ENCODE measurements around the gene ABAT. TPM values are rescaled to one million over a fixed set of nuclear protein-coding genes. Genes with fewer than 3 reads are reported as not detected.

Gene ABAT
- total RNA-seq, 4 donors from 2014 or later = 0.55 to 1.9 (median 0.92) TPM

- no peak for TF ChIP-seq POLR2A (IDR thresholded peaks at IDR 0.05)
- TF ChIP-seq, protein P1, sequence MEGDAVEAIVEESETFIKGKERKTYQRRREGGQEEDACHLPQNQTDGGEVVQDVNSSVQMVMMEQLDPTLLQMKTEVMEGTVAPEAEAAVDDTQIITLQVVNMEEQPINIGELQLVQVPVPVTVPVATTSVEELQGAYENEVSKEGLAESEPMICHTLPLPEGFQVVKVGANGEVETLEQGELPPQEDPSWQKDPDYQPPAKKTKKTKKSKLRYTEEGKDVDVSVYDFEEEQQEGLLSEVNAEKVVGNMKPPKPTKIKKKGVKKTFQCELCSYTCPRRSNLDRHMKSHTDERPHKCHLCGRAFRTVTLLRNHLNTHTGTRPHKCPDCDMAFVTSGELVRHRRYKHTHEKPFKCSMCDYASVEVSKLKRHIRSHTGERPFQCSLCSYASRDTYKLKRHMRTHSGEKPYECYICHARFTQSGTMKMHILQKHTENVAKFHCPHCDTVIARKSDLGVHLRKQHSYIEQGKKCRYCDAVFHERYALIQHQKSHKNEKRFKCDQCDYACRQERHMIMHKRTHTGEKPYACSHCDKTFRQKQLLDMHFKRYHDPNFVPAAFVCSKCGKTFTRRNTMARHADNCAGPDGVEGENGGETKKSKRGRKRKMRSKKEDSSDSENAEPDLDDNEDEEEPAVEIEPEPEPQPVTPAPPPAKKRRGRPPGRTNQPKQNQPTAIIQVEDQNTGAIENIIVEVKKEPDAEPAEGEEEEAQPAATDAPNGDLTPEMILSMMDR (IDR thresholded peaks at IDR 0.05 in 4 of 5, conservative IDR thresholded peaks at IDR 0.05 in 1 of 5) = no peak
- Histone ChIP-seq H3K9me3 (no peaks in the 10 kb centered on the region), H3K27me3 (no peaks in the 10 kb centered on the region), H3K4me3 (no peak overlapping the region), H3K27ac (no peak overlapping the region), H3K4me1 (no peaks in the 10 kb centered on the region), H3K36me3 (no peaks in the 10 kb centered on the region)
- ATAC-seq = no peak
- in situ Hi-C loops (cut with MboI; ENCODE audit: low sequenced_read_pairs in 4 of 4) = loop anchor here in 3 of 4 donors (5.0 to 25.0 kb wide), 5 partner anchors 149 to 349 kb away; partner anchors contain the start of gene LITAFD (in 2 of the 3)
- intact Hi-C loops (cut with DNase I; ENCODE audit: low total_unique reads) = no loop called here
- DNase-seq = no peak
Measured at GRCh38 chr16:8663192-8664089, 11.0 kb upstream of the ABAT start.

DNA sequence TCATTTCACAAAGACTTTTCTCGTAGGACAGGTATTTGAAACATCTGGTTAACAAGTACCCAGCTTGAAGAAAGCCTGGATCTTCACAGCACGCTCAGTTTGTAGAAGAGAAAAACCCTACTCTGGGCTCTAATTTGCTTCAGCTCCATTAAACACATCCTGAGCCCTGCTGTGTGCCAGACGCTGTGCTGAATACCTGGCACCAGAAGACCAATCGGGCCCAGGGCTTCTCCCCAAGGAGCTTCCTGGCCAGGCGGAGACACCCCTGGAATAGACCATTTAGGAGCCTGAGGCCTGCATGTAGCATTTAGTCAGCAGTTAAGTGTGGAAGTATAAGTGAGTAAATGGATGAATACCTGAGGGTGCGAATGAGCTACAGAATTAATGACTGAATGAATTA is 8.9 kb upstream of the ABAT start:
- H3K27me3 ChIP-seq = no peaks in the 10 kb centered on the region
- no peaks in the 10 kb centered on the region for H3K4me1 ChIP-seq
- intact Hi-C loops (cut with DNase I; ENCODE audit: low total_unique reads) = no loop called here
- no peaks in the 10 kb centered on the region for H3K9me3 ChIP-seq
- in situ Hi-C loops (cut with MboI; ENCODE audit: low sequenced_read_pairs in 4 of 4) = loop anchor here in 3 of 4 donors (10.0 to 25.0 kb wide), 4 partner anchors 147 to 347 kb away; partner anchors contain the start of gene LITAFD (in 1 of the 3)
- DNase-seq (no peak), ATAC-seq (no peak)
- H3K27ac ChIP-seq = no peak overlapping the region
- no peaks in the 10 kb centered on the region for H3K36me3 ChIP-seq
- no peak for TF ChIP-seq POLR2A (IDR thresholded peaks at IDR 0.05)
- TF ChIP-seq, protein P1 (IDR thresholded peaks at IDR 0.05 in 4 of 5, conservative IDR thresholded peaks at IDR 0.05 in 1 of 5) = no peak
- no peak overlapping the region for H3K4me3 ChIP-seq

- intact Hi-C loops (cut with DNase I; ENCODE audit: low total_unique reads) = no loop called here
- in situ Hi-C loops (cut with MboI; ENCODE audit: low sequenced_read_pairs in 4 of 4) = loop anchor here in 3 of 4 donors (10.0 to 25.0 kb wide), 4 partner anchors 145 to 345 kb away; partner anchors contain the start of gene LITAFD (in 1 of the 3)
- ATAC-seq (no peak), DNase-seq (no peak)
- no peak overlapping the region for H3K4me3 ChIP-seq
- no peaks in the 10 kb centered on the region for H3K4me1 ChIP-seq
- TF ChIP-seq POLR2A (IDR thresholded peaks at IDR 0.05) = no peak
- TF ChIP-seq, protein P1 (IDR thresholded peaks at IDR 0.05 in 4 of 5, conservative IDR thresholded peaks at IDR 0.05 in 1 of 5) = no peak
- H3K27ac ChIP-seq = no peak overlapping the region
- H3K27me3 ChIP-seq = no peaks in the 10 kb centered on the region
- no peaks in the 10 kb centered on the region for H3K36me3 ChIP-seq
- H3K9me3 ChIP-seq = no peaks in the 10 kb centered on the region
Measured at GRCh38 chr16:8667492-8667891, 6.9 kb upstream of the ABAT start.

DNA sequence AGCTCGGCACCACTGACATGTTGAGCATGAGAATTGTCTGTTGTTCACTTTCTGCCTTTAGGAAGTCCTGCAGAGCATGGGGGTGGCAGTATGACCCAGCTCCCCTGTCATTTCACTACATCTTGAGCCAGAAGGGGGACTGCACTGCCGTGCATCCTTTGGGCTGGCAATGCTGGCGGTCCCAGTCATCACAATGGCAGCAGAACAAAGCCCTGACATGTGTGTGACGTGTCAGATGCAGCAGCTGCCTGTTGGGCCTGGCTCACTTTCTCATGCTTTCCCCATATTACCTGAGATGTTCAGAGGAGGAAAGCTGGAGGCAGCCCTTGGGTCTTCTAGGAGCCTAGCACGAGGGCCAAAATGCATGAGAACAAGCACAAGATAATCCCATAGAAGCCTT is 6.3 kb upstream of the ABAT start:
- ATAC-seq = no peak
- H3K27ac ChIP-seq = no peak overlapping the region
- TF ChIP-seq, protein P1 (IDR thresholded peaks at IDR 0.05 in 4 of 5, conservative IDR thresholded peaks at IDR 0.05 in 1 of 5) = no peak
- TF ChIP-seq POLR2A (IDR thresholded peaks at IDR 0.05) = no peak
- H3K9me3 ChIP-seq = no peaks in the 10 kb centered on the region
- H3K4me3 ChIP-seq = no peak overlapping the region
- DNase-seq = no peak
- in situ Hi-C loops (cut with MboI; ENCODE audit: low sequenced_read_pairs in 4 of 4) = loop anchor here in 3 of 4 donors (10.0 to 25.0 kb wide), 4 partner anchors 144 to 344 kb away; partner anchors contain the start of gene LITAFD (in 1 of the 3)
- H3K27me3 ChIP-seq = no peaks in the 10 kb centered on the region
- H3K4me1 ChIP-seq = no peaks in the 10 kb centered on the region
- H3K36me3 ChIP-seq = no peaks in the 10 kb centered on the region
- intact Hi-C loops (cut with DNase I; ENCODE audit: low total_unique reads) = no loop called here

All from gastrocnemius medialis (tissue), 4 donors.